ENCODE results near the gene YIPF2.

DNA sequence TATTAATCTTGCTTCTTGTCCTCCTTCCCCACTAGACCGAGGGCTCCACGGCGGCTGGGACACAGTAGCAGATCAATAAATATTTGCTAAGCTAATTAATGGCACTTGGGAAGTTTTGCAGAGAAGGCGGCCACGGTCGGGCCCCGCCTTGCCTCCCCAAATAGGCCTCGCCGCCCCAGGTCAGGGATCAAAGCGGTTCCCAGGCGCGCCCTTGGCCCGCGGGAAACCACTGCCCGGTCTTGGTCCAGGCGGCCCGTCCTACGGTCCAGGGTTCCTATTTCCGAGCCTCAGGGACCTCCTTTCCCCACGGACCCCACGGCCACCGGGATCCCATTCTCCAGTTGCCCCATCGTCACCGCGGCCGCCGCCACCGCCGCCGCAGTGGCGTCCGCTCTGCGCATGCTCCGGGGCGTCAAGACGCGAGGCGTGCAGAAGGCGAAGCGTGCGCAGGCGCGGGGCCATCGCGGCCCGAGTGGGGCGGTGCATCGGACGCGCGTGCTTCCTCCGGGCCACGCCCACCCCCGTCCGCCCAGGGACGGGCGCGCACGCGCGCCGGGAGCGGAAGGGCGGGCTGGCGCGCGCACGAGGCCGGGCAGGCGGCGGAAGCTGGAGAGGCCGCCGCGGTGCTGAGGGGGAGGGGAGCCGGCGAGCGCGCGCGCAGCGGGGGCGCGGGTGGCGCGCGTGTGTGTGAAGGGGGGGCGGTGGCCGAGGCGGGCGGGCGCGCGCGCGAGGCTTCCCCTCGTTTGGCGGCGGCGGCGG is 32.1 kb upstream of the YIPF2 start, which contains the start of gene SMARCA4:
- TF ChIP-seq EZH2 (IDR thresholded peaks at IDR 0.05; ENCODE audit: insufficient read depth, poor library complexity, severe bottlenecking), result no peak
- TF ChIP-seq EZH2phosphoT487 (IDR thresholded peaks at IDR 0.05; ENCODE audit: insufficient read depth, low read depth), result no peak

All from GM23248 (cell line).